BE2C (cell line): ENCODE data around the gene TSPAN32.

Experiments used
- DNase-seq: peaks from one replicate; pipeline ENCODE4 v3.0.0-alpha.2; 2020
- H3K27me3 ChIP-seq: fragments of 250-450 bp; sonication (Bioruptor Pico); 2 replicates; pipeline ENCODE4 v1.5.1; 2020; ENCODE audit warnings: mild to moderate bottlenecking
- H3K36me3 ChIP-seq: fragments of 250-450 bp; sonication (Bioruptor Pico); 2 replicates; pipeline ENCODE4 v1.5.1; 2020; ENCODE audit warnings: mild to moderate bottlenecking
- H3K4me1 ChIP-seq: fragments of 250-450 bp; sonication (Bioruptor Pico); 2 replicates; pipeline ENCODE4 v1.5.1; 2020
- H3K4me3 ChIP-seq: 2 replicates; pipeline ENCODE4 v1.5.1; 2011; ENCODE audit warnings: low read depth, low read length
- H3K9me3 ChIP-seq: fragments of 250-450 bp; sonication (Bioruptor Pico); 2 replicates; pipeline ENCODE4 v1.5.1; 2020
- CTCF ChIP-seq: IDR thresholded peaks from 2 replicates; pipeline ENCODE4 v1.5.1; 2012; ENCODE audit warnings: mild to moderate bottlenecking, low read depth, low read length

The TSPAN32 gene

DNA sequence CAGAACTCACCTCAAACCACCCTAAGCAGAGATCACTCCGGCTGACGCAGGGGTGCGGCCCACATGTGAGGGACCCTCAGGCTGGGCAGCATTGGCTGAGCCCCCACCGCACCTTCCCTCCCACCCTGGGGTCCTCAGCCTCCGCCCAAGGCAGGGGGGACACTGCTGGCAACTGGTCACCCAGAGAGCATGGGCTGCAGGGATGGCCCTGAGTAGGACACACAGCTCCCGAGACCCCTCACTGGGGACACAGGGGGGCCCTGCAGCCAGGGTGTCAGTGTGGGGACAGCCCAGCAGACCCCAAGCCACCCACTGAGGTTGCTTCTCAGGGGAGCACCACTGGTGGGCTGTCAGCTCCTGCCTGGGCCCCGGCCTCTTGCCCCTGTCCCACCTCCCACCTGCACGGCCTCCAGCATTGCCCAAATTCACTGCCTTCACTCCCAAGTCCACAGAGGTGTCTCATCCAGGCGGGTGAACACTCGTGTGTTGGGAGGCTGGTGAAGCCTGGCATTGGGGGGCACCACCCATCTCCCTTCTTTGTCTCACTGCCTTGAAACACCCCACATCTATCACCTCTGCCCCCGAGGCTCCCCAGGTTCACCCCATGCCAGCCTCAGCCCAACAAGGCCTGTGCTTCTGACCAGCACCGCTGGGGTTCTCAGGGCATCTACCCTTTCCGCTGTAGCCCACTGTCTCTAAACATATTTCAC lies 4.7 kb upstream of the TSPAN32 start:
- H3K27me3 ChIP-seq = no peaks in the 10 kb centered on the region

DNA sequence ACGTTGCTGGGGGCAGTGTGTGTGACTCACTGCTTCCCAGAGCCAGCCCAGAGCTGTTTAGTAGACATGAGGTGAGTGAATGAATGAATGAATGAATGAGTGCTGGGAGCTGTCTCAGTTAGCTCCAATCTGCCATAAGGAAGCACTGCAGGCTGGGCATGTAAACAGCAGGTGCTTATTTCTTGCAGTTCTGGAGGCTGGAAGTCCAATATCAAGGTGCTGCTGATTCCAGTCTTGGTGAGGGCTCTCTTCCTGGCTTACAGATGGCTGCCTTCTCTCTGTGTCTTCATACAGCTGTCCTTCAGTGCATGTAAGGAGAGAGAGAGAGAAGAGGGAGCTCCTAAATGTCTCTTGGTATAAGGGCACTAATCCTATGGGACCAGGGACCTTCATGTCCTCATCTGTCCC lies 4.2 kb upstream of the TSPAN32 start:
- Histone ChIP-seq H3K27me3 (no peaks in the 10 kb centered on the region), H3K9me3 (no peaks in the 10 kb centered on the region), H3K36me3 (no peaks in the 10 kb centered on the region), H3K4me3 (no peak overlapping the region), H3K4me1 (no peaks in the 10 kb centered on the region)
- no peak for TF ChIP-seq CTCF
- DNase-seq = no peak

More for the DNA sequence above, 4.7 kb upstream of the TSPAN32 start:
- TF ChIP-seq CTCF = no peak
- Histone ChIP-seq H3K4me3 (no peak overlapping the region), H3K36me3 (no peaks in the 10 kb centered on the region), H3K9me3 (no peaks in the 10 kb centered on the region), H3K4me1 (no peaks in the 10 kb centered on the region)
- no peak for DNase-seq

GRCh38 chr11:2298131-2298794 lies 3.5 kb upstream of the TSPAN32 start:
- no peaks in the 10 kb centered on the region for H3K36me3 ChIP-seq
- no peaks in the 10 kb centered on the region for H3K9me3 ChIP-seq
- TF ChIP-seq CTCF = no peak
- peaks cover 4% of the 10 kb centered on the region; the same call in 1 of the 2 replicates for H3K4me1 ChIP-seq
- DNase-seq = no peak
- H3K4me3 ChIP-seq = no peak overlapping the region
- H3K27me3 ChIP-seq = no peaks in the 10 kb centered on the region

GRCh38 chr11:2298795-2299761 lies 2.7 kb upstream of the TSPAN32 start:
- no peaks in the 10 kb centered on the region for H3K27me3 ChIP-seq
- H3K4me3 ChIP-seq = no peak overlapping the region
- peak; percentile 42 for TF ChIP-seq CTCF
- no peaks in the 10 kb centered on the region for H3K9me3 ChIP-seq
- DNase-seq = peak; percentile 39
- no peaks in the 10 kb centered on the region for H3K36me3 ChIP-seq
- peaks cover 4% of the 10 kb centered on the region; the same call in 1 of the 2 replicates for H3K4me1 ChIP-seq

DNA sequence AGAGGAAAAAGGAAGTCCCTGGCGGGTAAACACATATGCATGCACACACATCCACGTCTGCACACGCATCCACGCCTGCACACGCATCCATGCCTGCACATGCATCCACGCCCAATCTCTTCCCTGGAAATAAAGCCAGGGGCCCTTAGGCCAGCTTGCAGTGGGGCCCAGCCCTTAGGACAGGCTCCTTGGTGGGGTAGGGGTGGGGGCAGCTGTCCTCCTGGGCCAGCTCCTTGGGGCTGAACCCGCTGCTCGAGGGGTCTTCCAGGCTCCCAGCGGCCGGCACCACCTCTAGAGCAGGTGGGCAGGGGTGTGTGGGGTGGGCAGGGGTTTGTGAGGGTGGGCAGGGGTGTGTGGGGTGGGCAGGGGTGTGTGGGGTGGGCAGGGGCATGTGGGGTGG lies 2.0 kb upstream of the TSPAN32 start:
- no peaks in the 10 kb centered on the region for H3K36me3 ChIP-seq
- DNase-seq = no peak
- no peaks in the 10 kb centered on the region for H3K9me3 ChIP-seq
- H3K4me1 ChIP-seq = peaks cover 4% of the 10 kb centered on the region; the same call in 1 of the 2 replicates
- no peak overlapping the region for H3K4me3 ChIP-seq
- TF ChIP-seq CTCF = no peak
- H3K27me3 ChIP-seq = no peaks in the 10 kb centered on the region
